AG04449 (cell line): ENCODE results near the gene CST9L.

Experiments
- CTCF ChIA-PET: fragments of 350-600 bp; formaldehyde crosslinking; extraction: SDS; loops from one replicate; lab custom pipeline; 2021; ENCODE audit warnings: antibody characterized with exemption; lab: Yijun Ruan, JAX
- POLR2A ChIA-PET: fragments of 400-600, 350-600 bp; formaldehyde crosslinking; extraction: SDS; loops from one replicate; lab custom pipeline; 2020; ENCODE audit warnings: antibody characterized with exemption, inconsistent platforms; lab: Yijun Ruan, JAX
- DNase-seq: peaks from one replicate; pipeline ENCODE4 v3.0.0-alpha.2; 2010; ENCODE audit warnings: low read depth, low spot score
- H3K4me3 ChIP-seq: 2 replicates; pipeline ENCODE4 v1.5.1; 2011; ENCODE audit warnings: low read depth, mild to moderate bottlenecking, control low read depth, low read length
- TF ChIP-seq, protein P1 (sequence below): IDR thresholded peaks from one replicate; pipeline ENCODE4 v1.5.1; 2011; ENCODE audit warnings: mild to moderate bottlenecking, moderate library complexity, low read length, control low read depth, inconsistent platforms; ENCODE audit not compliant: insufficient read depth; ENCODE audit errors: missing control alignments

CST9L gene

GRCh38 chr20:23569570-23569969, 1.3 kb upstream of the CST9L start:
- TF ChIP-seq, protein P1, sequence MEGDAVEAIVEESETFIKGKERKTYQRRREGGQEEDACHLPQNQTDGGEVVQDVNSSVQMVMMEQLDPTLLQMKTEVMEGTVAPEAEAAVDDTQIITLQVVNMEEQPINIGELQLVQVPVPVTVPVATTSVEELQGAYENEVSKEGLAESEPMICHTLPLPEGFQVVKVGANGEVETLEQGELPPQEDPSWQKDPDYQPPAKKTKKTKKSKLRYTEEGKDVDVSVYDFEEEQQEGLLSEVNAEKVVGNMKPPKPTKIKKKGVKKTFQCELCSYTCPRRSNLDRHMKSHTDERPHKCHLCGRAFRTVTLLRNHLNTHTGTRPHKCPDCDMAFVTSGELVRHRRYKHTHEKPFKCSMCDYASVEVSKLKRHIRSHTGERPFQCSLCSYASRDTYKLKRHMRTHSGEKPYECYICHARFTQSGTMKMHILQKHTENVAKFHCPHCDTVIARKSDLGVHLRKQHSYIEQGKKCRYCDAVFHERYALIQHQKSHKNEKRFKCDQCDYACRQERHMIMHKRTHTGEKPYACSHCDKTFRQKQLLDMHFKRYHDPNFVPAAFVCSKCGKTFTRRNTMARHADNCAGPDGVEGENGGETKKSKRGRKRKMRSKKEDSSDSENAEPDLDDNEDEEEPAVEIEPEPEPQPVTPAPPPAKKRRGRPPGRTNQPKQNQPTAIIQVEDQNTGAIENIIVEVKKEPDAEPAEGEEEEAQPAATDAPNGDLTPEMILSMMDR: no peak
- no peak overlapping the region for H3K4me3 ChIP-seq
- ChIA-PET CTCF (no interaction called here), POLR2A (no interaction called here)
- DNase-seq: no peak

DNA sequence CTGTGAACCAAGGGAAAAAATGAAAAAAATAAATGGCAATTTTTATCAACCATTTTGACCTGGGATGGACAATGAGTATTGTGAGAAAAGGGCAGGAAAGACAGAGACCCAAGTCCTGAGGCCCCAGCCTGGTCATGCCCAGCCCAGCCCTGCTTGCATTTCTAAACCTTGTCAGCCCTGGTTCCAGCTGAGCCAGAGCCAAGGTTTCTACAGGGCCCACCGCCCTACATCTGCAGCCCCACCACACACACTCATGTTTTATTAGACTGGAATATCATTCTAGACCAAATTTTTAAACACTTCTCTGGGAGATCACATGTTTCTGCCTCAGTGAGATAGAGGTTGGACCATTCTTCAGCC, 667 bp upstream of the CST9L start:
- POLR2A ChIA-PET: no interaction called here
- CTCF ChIA-PET: no interaction called here
- TF ChIP-seq, protein P1: no peak
- no peak overlapping the region for H3K4me3 ChIP-seq
- DNase-seq: no peak

DNA sequence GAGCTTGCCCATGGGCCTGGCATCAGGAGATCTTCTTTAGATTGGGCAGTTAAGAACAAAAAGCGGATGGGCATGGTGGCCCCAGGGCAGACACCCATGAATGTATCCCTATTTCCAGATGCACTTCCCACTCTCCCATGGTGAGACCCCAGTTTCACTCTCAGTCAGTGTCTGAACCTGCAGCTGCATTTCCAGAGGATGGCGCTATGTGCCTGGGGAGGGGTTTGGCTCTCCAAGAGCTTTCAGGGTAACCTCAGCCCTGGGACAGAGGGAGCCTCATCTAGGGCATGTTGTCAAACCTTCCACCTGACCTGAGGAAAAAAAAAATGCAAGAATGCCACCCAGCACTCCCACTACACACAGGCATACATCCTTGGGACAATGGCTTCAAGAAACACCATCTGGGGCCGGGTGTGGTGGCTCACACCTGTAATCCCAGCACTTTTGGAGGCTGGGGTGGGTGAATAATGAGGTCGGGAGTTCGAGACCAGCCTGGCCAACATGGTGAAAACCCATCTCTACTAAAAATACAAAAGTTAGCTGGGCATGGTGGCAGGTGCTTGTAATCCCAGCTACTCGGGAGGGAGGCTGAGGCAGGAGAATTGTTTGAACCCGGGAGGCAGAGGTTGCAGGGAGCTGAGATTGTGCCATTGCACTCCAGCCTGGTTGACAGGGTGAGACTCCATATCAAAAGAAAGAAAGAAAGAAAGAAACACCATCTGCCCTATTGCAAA, 1.9 kb downstream of the CST9L start:
- no peak for DNase-seq
- H3K4me3 ChIP-seq: no peak overlapping the region
- ChIA-PET CTCF (interaction anchor here (2.0 kb wide), 1 partner anchor 125 kb away, joined by 8 read pairs; no protein-coding TSS in a partner anchor), POLR2A (no interaction called here)
- TF ChIP-seq, protein P1: no peak

DNA sequence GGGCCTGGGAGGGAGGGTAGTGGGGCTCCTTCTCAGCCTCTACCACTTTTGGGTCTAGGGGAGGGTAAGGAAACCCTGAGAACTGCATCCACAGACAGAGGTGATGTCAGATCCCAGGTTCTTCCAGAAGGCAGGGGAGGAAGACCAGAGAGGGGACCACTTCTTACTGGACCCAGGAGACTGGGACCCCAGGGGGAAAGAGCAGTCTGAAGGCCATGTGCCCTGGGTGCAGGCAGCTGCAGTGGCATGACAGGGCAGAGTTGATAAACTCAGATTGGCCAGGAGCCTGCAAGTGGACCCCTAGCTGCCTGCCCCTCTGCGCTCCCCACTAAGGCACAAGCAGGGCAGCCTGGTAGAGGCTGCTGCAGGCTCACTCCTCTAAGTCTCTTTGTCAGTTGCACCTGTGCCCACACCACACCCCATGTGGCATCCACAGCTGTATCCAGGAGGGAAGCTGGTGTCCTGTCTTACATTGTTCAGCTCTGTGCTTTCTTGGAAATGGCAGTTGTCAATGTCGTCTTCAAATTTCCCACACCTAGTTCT, 2.7 kb downstream of the CST9L start:
- no peak overlapping the region for H3K4me3 ChIP-seq
- DNase-seq: no peak
- TF ChIP-seq, protein P1: no peak
- ChIA-PET CTCF (interaction anchor here (2.0 kb wide), 1 partner anchor 124 kb away, joined by 8 read pairs; no protein-coding TSS in a partner anchor), POLR2A (no interaction called here)

- DNase-seq: no peak
- ChIA-PET POLR2A (no interaction called here), CTCF (interaction anchor here (2.0 kb wide), 1 partner anchor 123 kb away, joined by 8 read pairs; no protein-coding TSS in a partner anchor)
- H3K4me3 ChIP-seq: no peak overlapping the region
- TF ChIP-seq, protein P1: no peak
Observed at GRCh38 chr20:23564927-23565326, 3.4 kb downstream of the CST9L start.

- DNase-seq: no peak
- TF ChIP-seq, protein P1: no peak
- ChIA-PET POLR2A (no interaction called here), CTCF (no interaction called here)
- no peak overlapping the region for H3K4me3 ChIP-seq
Observed at GRCh38 chr20:23562721-23563342, 5.5 kb downstream of the CST9L start.
